ENCODE measurements around the gene SLC6A13. TPM values are rescaled to one million over a fixed set of nuclear protein-coding genes. Genes with fewer than 3 reads are reported as not detected.
A peak's percentile ranks its signal among the peaks of the same experiment; 100 is the strongest.

The SLC6A13 gene
- polyA plus RNA-seq, 3 donors, result 44.2 to 60.0 (median 57.2) TPM

DNA sequence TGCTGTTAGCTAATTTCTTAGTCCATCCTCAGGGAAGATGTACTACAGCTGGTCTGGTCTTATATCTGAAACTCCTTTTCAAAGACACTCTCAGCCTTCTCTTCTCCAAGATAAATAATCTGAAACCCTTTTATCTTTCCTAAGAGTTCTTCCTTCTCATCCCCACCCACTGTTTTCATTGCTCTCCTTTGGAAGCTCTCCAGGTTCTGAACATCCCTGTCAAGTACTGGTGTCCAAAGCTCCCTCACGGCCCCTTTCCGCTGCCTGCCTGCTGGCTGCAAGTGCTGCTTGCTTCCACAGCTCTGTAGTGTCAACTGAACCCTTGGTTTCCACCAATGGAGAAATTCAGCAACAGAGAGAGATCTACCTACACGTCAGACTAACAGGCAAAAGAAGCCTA, 6.6 kb upstream of the SLC6A13 start:
- DNase-seq, result peak; percentile 47

DNA sequence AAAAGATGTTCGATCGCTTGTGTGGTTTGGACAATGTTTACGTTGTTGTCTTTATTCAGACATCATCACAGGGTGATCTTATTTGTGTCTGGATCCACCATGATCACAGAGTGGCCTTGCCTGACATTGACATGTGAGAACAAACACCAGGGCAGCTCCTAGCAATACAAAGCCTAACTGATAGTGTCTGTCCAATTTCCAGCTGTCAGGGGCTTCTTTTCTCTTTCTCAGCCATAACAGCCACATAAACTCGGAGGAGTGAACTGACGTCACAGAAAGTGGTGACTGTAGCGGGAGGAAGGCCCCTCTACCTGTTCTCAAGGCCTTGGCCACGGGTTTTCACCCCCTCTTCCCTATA, 5.8 kb upstream of the SLC6A13 start:
- no peak for DNase-seq

DNA sequence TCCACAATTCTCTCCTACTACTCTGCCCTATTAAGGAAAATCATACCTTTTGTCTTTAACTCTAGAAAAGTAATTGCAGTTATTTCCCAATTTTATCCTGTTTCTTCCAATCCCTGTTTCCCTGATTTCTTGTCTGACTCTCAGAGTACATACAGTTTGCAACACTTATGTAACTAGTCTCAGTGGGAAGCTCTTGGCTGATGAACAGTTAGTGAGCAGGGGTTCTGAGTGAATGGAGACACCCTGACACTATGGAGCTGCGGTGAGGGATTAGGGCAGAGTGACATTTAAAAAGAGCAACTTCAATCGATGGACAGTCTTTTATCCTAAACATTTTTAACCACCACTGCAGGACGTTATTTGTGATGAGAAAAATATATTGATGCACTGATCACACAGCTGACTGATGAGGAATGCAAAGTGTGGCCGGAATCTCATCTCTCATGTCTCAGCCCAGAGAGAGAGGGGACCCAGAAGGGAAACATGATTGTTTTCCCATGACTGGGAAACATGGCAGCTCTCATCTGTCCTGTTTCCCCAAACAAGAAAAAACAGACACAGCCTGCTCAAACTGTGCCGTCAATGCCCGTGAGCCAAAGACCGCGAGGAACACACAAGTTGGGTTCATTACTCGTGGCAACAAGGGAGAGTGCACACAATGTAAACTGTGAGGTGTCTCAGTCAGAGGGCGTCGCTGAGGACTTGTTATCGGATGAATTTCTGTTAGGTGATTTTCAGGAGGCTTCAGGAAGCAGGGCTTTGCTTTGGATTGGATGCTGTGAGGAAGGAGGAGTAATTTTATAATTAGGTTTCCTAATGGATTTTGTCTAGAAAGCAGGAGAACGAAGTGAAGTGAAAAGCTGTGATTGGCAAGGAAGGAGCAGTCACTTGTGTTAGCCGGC, 5.2 kb upstream of the SLC6A13 start:
- DNase-seq, result no peak

DNA sequence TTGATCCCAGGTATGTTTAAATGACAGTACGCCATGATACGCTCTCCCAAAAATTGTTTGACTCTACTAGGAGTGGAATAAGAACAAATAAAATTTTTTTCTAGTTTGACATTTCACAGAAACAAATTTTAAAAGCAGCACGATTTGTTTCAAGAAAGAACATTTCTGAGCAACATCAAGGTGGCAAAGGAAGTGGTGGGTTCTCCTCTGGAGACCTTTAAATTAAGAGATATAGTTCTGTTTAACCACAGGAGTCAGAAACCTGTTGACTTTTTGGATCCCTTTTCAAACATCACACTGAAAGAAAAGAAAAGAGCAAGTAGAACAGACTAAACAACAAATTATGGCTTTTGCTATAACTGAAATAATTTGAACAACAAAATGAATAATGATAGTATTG, 2.5 kb upstream of the SLC6A13 start:
- DNase-seq, result no peak

DNA sequence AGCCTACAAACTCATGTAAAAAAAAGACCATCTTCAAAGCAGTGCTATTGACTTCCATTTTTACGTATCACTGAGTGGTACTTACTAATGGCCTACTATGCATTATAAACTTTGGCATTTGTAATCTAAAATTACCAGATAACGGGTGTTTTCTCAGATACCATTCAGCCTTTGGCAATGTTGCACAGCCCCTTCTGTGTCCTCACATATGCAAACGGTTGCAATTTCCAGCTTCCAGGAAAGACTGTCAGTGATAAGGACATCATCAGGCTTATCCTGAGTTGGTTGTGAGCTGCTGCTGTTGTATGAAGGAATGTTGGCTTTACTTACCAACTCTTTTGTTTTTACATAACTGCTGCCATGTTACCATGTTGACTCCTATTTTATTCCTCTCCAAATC, 1.6 kb upstream of the SLC6A13 start:
- no peak for DNase-seq

DNA sequence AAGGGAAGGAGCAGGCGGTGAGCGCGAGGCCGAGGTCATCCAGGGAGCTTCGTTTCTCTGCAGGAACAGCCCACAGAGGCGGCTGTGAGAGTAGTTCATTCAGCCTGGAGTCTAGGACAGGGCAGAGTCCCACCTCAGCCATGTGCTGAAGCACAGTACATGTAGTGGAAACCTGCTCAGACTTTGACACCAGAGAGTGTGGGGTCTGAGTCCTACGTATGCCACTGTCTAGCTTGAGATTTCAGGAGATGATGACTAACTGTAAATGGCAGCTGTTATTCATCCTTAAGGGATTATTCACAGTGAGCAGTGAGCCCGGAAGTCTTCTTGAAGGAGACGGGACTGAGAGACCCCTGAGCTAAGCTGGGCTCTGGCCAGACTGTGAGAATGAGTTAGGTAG, 938 bp upstream of the SLC6A13 start:
- no peak for DNase-seq

DNA sequence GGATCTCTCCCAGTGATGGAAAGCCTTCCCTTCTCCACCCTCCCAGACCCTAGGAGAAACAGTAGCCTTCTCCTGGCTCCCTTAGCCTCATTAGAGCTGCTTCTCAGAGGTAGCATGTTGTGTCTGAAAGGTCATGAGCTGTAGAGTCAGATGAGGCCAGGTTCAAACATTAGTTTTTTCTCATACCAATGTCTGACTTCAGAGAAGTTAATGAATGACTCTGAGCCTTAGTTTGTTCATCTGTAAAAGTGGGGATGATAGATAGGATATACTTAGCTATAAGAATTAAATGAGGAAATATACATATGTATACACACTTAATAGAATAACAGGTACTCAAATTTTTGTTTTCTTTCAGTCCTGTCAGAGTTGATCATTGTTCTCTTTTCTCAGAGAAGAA, 523 bp downstream of the SLC6A13 start:
- no peak for DNase-seq

DNA sequence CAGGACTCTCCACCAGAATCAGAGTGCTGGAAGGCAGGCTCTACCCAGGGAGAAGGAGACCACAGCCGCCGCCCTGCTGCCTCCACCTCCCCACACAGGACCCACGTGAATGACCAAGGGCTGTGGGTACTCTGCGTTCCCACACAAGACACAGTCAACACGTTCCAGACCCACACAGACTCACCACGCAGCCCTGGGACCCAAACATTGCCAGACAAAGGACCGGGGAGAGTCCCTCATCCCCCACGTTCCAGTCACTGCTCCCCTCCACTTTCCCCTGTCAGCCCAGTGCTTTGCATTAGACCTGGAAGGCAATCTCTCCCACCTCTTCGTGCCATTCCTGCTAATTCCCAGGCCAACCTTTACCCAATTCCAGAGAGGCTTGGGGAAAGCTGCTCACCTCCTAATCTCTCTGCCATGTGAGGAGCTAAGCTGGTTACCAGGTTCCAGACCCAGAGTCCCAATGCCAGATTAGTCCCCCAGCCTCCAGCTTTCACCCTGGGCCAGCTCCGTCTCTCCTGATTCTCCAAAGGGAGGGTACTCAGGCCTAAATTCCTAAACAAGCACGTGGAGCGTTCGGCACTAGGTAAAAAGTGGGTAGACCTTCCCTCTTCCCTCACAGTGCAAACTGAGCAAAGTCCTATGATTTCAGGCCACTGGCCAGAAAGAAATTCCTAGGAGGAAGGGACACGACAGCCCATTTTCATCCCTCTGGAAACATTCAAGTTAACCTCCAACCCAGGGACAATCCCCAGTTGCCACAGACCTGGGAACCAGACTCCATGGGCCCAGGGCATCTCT, 4.9 kb downstream of the SLC6A13 start:
- no peak for DNase-seq

DNA sequence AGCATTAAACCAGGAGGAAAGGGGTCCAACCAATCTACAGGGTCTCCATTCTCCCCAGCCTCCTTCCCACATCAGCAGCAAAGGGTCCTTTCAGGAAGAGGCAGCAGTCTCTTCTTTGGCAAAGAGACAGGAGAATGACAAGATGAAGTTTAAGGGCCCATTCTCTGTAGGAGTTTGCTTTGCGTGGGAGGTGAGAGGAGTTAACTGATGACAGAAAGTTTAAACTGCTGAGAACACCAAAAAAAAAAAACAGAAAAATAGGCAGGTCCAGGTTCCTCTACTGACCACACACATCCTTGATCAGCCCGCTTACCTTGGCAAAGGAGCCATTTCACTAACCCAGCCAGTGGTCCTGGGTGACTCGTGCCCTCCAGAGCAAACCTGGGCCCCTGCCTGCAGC, 5.7 kb downstream of the SLC6A13 start:
- no peak for DNase-seq

DNA sequence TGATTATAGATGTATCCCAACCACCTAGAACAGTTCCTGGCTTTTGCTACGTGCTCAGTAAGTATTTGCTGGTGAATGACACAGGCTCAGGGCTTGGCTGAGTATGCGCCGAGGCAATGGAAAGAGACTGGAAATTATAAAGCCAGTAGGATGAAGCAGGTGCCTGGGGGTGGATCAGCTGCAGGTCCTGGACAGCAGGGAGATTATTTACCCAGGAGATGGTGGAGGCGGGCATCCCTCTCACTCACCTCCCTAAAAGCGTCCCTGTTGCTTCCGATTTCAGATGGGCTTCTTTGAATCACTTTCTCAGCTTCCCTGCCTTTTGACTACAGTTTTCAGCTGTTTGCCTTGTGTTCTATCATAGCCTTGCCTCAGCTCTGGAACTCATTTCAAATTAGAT, 6.4 kb downstream of the SLC6A13 start:
- no peak for DNase-seq

DNA sequence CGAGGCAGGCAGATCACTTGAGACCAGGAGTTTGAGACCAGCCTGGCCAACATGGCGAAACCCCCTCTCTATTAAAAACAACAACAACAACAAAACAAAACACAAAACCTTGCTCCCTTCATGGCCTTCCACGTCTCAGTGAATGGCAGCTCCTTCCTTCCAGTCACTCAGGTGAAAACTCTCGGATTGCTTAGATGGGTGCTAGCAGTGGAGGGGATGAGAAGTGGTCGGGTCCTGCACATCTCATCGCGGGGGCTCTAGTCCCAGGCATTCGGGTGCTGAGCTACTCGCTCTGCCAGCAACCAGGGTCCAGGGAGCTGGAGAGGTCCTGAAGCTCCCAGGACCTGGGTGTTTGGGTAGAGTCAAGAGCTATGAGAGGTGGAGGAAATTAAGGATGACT, 7.7 kb downstream of the SLC6A13 start:
- DNase-seq, result no peak

DNA sequence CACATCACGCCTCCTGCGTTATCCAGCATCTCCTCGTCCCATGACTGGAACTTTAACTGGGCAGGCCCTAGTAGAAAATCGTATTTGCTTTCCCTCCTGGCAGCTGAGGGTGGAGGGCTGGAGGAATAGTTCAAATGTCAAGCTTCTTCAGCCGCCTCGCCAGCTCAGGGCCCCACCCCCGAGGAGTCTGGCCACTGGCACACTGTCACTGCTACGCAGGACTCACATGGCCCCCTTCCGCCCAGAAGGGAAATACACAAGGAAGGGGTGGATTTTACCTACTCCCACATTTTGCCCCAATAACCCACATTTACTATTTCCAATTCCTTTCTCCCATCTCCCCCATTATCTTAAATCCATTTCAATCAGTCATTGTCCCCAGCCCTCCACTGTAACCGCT, 8.6 kb downstream of the SLC6A13 start:
- DNase-seq, result no peak

DNA sequence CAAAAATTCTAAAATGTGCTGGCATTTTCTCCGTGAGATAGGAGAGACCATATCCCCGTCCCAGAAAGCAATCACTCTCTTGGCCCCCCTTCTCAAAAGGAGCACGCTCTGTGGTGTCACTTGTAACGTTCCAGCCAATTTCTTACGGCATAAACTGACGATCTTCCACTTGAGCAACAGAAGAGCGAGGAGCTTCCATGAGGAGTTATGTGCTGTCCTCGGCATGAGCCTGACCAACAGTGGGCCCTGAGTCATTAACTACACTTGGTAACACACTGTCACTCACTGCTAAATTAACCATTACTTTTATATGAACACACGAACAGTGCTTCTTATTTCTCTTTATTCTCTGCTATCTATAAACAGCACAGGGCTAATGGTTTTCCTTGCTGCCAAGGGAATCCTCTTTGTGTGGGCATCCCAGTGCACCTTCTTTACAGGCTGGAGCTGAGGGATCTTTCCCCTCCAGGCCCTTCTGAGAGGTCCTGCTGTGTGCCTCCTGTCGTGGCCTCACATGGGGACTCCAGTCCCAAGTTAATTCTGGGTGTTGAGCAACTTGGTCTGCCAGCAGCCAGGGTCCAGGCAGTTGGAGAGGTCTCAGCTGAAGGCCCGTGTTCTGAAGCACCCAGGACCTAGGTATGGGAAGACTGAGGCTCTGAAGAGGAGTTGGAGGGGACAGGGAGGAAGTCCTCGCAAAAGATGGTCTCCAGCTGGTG, 9.4 kb downstream of the SLC6A13 start:
- no peak for DNase-seq

DNA sequence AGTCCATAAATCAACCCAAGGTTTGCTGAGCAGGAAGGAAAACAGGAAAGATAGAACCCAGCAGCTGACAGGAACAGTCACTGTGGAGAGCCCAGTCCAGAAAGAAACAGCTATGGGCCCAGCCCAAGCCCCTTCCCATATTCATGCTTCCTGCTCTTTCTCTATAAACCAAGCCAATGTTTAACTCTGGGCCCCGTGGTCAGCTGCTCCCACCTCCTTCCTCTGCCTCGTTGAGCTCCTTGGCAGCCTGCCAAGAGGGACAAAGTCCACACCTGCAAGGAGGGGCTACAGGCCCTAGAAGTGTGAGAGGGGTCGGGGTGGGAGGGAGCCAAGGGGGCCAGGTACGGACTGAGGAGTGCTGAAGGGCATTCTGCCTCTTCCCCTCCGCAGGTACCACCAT, 10.0 kb downstream of the SLC6A13 start:
- DNase-seq, result peak; percentile 84

DNA sequence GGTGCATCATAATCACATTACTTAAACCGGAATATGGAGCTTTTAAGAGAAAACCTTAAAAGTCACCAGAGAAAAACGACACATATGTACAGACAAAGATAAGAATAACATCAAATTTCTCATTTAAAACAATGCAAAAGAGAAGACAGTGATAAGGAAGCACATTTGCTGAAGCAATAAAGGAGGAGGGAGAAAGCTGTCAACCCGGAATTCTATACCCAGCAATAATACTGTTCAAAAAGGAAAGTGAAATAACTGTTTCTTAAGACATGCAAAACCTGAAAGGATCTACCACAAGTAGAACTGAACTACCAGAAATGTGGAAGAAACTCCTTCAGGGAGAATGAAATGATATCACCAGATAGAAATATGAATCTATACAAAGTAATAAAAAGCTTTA, 15.4 kb downstream of the SLC6A13 start:
- no peak for DNase-seq

DNA sequence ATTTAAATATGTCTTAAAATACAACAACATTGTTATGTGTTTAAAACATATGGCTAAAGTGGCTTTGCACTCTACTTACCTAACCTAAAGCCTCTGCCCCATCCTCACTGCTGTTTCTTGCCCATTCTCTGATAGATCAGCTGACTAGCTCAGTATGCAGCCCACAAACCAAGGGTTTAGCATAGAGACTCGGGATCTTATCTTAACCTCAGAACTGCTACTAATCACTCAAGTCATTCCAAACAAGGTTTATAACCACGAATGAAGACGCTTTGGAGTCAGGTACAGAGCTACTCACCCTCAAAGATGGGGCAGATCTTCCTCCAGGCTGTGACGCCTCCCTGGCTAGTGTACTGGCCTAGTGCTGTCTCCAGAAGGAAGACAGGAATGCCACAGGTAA, 19.3 kb downstream of the SLC6A13 start:
- DNase-seq, result no peak

DNA sequence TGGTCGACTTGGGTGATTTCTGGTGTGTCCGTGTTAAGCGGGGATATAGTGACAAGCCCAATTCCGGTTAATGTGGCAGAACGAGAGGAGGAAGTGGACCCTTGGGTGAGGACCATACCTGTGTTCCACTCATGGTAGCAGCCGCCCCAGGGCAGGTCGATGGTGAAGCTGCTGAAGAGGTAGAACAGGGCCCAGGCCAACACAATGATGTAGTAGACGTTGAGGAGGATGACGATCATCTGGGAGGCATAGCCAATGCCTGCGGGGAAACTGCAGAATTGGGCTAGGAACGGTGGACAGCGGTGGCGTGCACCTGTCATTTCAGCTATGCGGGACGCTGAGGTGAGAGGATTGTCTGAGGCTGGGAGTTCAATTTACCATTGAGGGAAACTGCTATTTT, 20.1 kb downstream of the SLC6A13 start:
- DNase-seq, result no peak

DNA sequence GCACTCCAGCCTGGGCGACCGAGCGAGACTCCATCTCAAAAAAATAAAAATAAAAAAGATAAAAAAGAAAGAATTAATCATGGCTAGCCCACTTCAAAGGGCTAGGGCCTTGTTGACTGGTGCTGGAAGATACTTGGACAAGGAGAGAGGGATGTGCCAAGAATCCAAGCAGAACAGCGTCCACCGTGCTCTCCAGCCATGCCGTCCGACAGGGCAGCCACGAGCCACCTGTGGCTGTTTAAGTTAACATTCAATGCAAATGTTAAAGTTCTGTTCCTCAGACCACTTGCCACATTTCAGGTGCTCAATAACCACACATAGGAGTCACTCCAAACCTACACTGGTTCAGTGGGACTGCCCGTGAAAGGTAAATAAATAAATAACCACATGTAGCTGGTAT, 21.4 kb downstream of the SLC6A13 start:
- no peak for DNase-seq

DNA sequence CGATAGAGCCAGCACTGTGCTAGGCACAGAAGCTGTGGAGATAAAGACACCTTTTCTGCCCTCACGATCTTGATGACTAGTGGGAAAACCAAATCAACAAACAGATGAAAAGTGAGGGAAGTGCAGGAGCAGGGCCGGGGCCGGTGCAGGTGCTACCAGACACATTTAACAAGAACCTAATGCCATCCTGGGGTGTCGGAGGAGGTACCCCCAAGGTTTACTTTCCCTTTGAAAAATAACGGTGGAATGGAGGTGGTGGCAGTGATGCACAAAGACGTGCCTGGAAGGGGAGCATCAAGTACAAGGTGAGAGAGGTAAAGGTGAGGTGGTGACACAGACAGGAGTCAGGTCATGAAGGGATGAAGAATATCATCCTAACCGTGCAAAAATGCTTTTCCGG, 22.1 kb downstream of the SLC6A13 start:
- DNase-seq, result no peak

DNA sequence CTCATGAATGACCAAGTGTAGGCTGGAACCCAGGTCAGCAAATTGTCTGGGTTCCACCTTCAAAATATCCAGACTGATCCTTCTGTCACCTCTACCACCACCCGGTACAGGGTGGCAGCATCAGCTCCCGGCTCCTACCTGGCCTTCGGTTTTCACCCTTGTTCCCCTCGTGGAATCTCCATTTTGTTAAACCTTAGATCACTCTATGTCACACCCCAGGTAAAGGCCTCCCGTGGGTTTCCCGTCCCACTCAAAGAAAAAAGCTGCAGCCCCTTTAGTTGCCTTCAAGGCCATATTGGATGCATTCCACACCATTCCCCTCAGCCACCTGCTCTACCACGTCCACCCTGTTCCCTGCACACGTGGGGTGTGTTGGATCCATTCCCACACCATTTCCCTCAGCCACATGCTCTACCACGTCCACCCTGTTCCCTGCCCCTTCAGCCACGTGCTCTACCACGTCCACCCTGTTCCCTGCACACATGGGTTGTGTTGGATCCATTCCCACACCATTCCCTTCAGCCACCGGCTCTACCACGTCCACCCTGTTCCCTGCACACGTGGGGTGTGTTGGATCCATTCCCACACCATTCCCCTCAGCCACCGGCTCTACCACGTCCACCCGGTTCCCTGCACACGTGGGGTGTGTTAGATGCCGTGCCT, 23.8 kb downstream of the SLC6A13 start:
- DNase-seq, result no peak

DNA sequence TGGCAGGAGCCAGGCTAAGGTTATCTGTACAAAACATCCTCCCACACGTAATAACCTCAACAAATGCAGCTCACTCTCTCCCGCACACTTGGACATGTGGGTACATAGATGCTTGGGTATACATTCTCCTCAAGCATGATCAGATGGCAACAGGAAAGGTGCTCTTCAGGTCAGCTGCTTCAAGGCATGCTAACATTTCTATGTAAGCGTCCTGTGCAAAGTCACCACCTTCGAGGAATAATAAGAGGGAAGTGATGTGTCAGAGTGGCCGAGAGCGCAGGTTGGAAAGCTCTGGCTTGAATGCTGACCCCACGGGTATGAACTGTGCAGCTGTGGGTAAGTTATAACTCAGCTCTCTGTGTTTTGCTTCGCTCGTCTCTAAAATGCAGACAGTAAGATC, 24.5 kb downstream of the SLC6A13 start:
- no peak for DNase-seq

Data from renal pelvis (tissue), 4 donors.